Endothelial cell of umbilical vein (primary cell): ENCODE data around the gene TSPY9.
"Not testable (repeated sequence)": the region's sequence is repeated elsewhere in the genome, so short reads cannot be mapped to it uniquely, and the experiment has no call there.

ENCODE experiments used
- EZH2 ChIP-seq: IDR thresholded peaks from 2 replicates; pipeline ENCODE4 v1.6.1; 2012; ENCODE audit warnings: borderline replicate concordance, low read depth, mild to moderate bottlenecking, moderate library complexity, low read length, inconsistent platforms; ENCODE audit not compliant: severe bottlenecking
- FOS ChIP-seq: IDR thresholded peaks from 2 replicates; pipeline ENCODE4 v1.6.1; 2011; ENCODE audit warnings: mild to moderate bottlenecking, low read length, moderate library complexity, borderline replicate concordance; ENCODE audit not compliant: insufficient read depth
- MYC ChIP-seq: IDR thresholded peaks from one replicate; pipeline ENCODE4 v1.6.1; 2011; ENCODE audit warnings: mild to moderate bottlenecking, low read depth, low read length
- POLR2A ChIP-seq: IDR thresholded peaks from 2 replicates; pipeline ENCODE4 v1.6.1; 2012; ENCODE audit warnings: low read depth, mild to moderate bottlenecking, control low read depth, low read length
- TF ChIP-seq, protein P1 (sequence below), 2 donors: IDR thresholded peaks; 1 replicate in 1 of 2; 2 replicates in 1 of 2; pipeline ENCODE4 v1.5.1; 2011; ENCODE audit warnings: low read length in 2 of 2, mild to moderate bottlenecking in 2 of 2, moderate library complexity in 2 of 2, control low read depth in 1 of 2, inconsistent platforms in 1 of 2, low read depth in 1 of 2; ENCODE audit not compliant: insufficient read depth in 1 of 2; ENCODE audit errors: extremely low read depth in 1 of 2
- TF ChIP-seq, protein P2 (sequence below): IDR thresholded peaks from 2 replicates; pipeline ENCODE4 v1.6.1; 2011; ENCODE audit not compliant: insufficient read depth, insufficient read length

- TF ChIP-seq, protein P1, sequence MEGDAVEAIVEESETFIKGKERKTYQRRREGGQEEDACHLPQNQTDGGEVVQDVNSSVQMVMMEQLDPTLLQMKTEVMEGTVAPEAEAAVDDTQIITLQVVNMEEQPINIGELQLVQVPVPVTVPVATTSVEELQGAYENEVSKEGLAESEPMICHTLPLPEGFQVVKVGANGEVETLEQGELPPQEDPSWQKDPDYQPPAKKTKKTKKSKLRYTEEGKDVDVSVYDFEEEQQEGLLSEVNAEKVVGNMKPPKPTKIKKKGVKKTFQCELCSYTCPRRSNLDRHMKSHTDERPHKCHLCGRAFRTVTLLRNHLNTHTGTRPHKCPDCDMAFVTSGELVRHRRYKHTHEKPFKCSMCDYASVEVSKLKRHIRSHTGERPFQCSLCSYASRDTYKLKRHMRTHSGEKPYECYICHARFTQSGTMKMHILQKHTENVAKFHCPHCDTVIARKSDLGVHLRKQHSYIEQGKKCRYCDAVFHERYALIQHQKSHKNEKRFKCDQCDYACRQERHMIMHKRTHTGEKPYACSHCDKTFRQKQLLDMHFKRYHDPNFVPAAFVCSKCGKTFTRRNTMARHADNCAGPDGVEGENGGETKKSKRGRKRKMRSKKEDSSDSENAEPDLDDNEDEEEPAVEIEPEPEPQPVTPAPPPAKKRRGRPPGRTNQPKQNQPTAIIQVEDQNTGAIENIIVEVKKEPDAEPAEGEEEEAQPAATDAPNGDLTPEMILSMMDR (IDR thresholded peaks at IDR 0.05; ENCODE audit: extremely low read depth in 1 of 2, insufficient read depth in 1 of 2, low read depth in 1 of 2, low read length in 2 of 2), result not testable (repeated sequence)
- TF ChIP-seq FOS, POLR2A, EZH2, MYC: not testable (repeated sequence)
- TF ChIP-seq, protein P2, sequence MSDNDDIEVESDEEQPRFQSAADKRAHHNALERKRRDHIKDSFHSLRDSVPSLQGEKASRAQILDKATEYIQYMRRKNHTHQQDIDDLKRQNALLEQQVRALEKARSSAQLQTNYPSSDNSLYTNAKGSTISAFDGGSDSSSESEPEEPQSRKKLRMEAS, result not testable (repeated sequence)
Measured at GRCh38 chrY:9466655-9467054, 20.4 kb upstream of the TSPY9 start, which contains the start of gene TSPY1.
